ENCODE results near the gene VPS33B.

- TF ChIP-seq, protein P1, sequence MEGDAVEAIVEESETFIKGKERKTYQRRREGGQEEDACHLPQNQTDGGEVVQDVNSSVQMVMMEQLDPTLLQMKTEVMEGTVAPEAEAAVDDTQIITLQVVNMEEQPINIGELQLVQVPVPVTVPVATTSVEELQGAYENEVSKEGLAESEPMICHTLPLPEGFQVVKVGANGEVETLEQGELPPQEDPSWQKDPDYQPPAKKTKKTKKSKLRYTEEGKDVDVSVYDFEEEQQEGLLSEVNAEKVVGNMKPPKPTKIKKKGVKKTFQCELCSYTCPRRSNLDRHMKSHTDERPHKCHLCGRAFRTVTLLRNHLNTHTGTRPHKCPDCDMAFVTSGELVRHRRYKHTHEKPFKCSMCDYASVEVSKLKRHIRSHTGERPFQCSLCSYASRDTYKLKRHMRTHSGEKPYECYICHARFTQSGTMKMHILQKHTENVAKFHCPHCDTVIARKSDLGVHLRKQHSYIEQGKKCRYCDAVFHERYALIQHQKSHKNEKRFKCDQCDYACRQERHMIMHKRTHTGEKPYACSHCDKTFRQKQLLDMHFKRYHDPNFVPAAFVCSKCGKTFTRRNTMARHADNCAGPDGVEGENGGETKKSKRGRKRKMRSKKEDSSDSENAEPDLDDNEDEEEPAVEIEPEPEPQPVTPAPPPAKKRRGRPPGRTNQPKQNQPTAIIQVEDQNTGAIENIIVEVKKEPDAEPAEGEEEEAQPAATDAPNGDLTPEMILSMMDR (IDR thresholded peaks at IDR 0.05 in 8 of 11, conservative IDR thresholded peaks at IDR 0.05 in 3 of 11), result no peak
- no peak for TF ChIP-seq POLR2A (IDR thresholded peaks at IDR 0.05)
- TF ChIP-seq POLR2AphosphoS5 (IDR thresholded peaks at IDR 0.05), result no peak
These were observed 38.8 kb upstream of the VPS33B start for GRCh38 chr15:91061230-91061629.

Data from spleen (tissue), 7 donors.